IMR-90 (cell line): ENCODE results near the gene KCNE4. TPM values are rescaled to one million over a fixed set of nuclear protein-coding genes. Genes with fewer than 3 reads are reported as not detected.

ENCODE experiments used
- ATAC-seq: fragments of 200-7000 bp; cut with Tn5 transposase; 2 replicates; pipeline ENCODE4 v1.9.1; 2020; ENCODE audit warnings: low read depth, mild to moderate bottlenecking, moderate library complexity
- BruUV-seq: library from RNA; stranded (reverse); fragments of 400-500 nt; replicated peaks from 2 replicates; lab custom pipeline; 2021; lab: Mats Ljungman, UMichigan
- CTCF ChIA-PET: fragments of 300-600 bp; formaldehyde crosslinking; extraction: SDS; loops from one replicate; lab custom pipeline; 2021; ENCODE audit warnings: antibody characterized with exemption; lab: Yijun Ruan, JAX
- POLR2A ChIA-PET: fragments of 300-600 bp; sonication (Branson Sonifier 250); formaldehyde crosslinking; loops from one replicate; lab custom pipeline; 2022; ENCODE audit warnings: antibody characterized with exemption; ENCODE audit not compliant: unreplicated experiment; lab: Charles Lee
- DNase-seq: peaks from one replicate; pipeline ENCODE4 v3.0.0; 2013
- H2AFZ ChIP-seq: replicated peaks from 2 replicates; pipeline ENCODE3; 2013; ENCODE audit warnings: low read length, mild to moderate bottlenecking; ENCODE audit not compliant: poor library complexity
- H2AK5ac ChIP-seq: 2 replicates; pipeline ENCODE4 v1.6.1; 2013; ENCODE audit warnings: low read depth, low read length, inconsistent platforms
- H2AK9ac ChIP-seq: replicated peaks from 2 replicates; pipeline ENCODE3; 2013; ENCODE audit warnings: mild to moderate bottlenecking, low read depth, low read length, moderate library complexity; ENCODE audit not compliant: poor library complexity
- H2BK120ac ChIP-seq: 2 replicates; pipeline ENCODE4 v1.6.1; 2013; ENCODE audit warnings: low read depth, low read length, inconsistent platforms
- H2BK15ac ChIP-seq: 3 replicates; pipeline ENCODE4 v1.6.1; 2013; ENCODE audit warnings: low read depth, low read length, inconsistent platforms
- H2BK20ac ChIP-seq: 2 replicates; pipeline ENCODE4 v1.6.1; 2013; ENCODE audit warnings: low read depth, mild to moderate bottlenecking, inconsistent platforms, low read length, moderate library complexity
- H2BK5ac ChIP-seq: 2 replicates; pipeline ENCODE4 v1.6.1; 2013; ENCODE audit warnings: mild to moderate bottlenecking, low read depth, low read length, inconsistent platforms; ENCODE audit not compliant: poor library complexity, severe bottlenecking
- H3K14ac ChIP-seq: replicated peaks from 2 replicates; pipeline ENCODE4 v1.6.1; 2013; ENCODE audit warnings: low read depth, low read length, inconsistent platforms
- H3K18ac ChIP-seq: 2 replicates; pipeline ENCODE4 v1.6.1; 2013; ENCODE audit warnings: low read depth, low read length, control low read depth
- H3K23ac ChIP-seq: 2 replicates; pipeline ENCODE4 v1.6.1; 2013; ENCODE audit warnings: low read depth, low read length, inconsistent platforms
- H3K27ac ChIP-seq: 2 replicates; pipeline ENCODE4 v1.5.1; 2013; ENCODE audit warnings: mild to moderate bottlenecking, control low read depth, low read length; ENCODE audit not compliant: insufficient read depth
- H3K27me3 ChIP-seq: 2 replicates; pipeline ENCODE4 v1.6.1; 2013; ENCODE audit warnings: low read length; ENCODE audit not compliant: control insufficient read depth, insufficient read depth
- H3K36me3 ChIP-seq: 2 replicates; pipeline ENCODE4 v1.6.1; 2013; ENCODE audit warnings: low read length, mixed read lengths; ENCODE audit not compliant: control insufficient read depth, insufficient read depth
- H3K4ac ChIP-seq: 2 replicates; pipeline ENCODE4 v1.6.1; 2013; ENCODE audit warnings: low read depth, low read length, inconsistent platforms
- H3K4me1 ChIP-seq: 2 replicates; pipeline ENCODE4 v1.6.1; 2013; ENCODE audit warnings: low read length, mixed read lengths; ENCODE audit not compliant: control insufficient read depth, insufficient read depth
- H3K4me2 ChIP-seq: 2 replicates; pipeline ENCODE4 v1.6.1; 2013; ENCODE audit warnings: low read depth, mild to moderate bottlenecking, control low read depth, low read length, moderate library complexity
- H3K4me3 ChIP-seq: 2 replicates; pipeline ENCODE4 v1.5.1; 2013; ENCODE audit warnings: low read depth, mild to moderate bottlenecking, control low read depth, low read length, moderate library complexity; ENCODE audit not compliant: insufficient read depth
- H3K56ac ChIP-seq: 2 replicates; pipeline ENCODE4 v1.6.1; 2013; ENCODE audit warnings: low read length, inconsistent platforms; ENCODE audit not compliant: insufficient read depth; ENCODE audit errors: extremely low read depth
- H3K79me1 ChIP-seq, 2 experiments: 2 replicates each; pipeline ENCODE4 v1.6.1; 2013; ENCODE audit warnings: low read length in 2 of 2, inconsistent platforms in 1 of 2, low read depth in 1 of 2
- H3K9ac ChIP-seq: 2 replicates; pipeline ENCODE4 v1.6.1; 2013; ENCODE audit warnings: low read depth, low read length, control low read depth
- H3K9me1 ChIP-seq: 2 replicates; pipeline ENCODE4 v1.6.1; 2013; ENCODE audit warnings: low read length, inconsistent platforms; ENCODE audit not compliant: insufficient read depth
- H3K9me3 ChIP-seq: 2 replicates; pipeline ENCODE4 v1.6.1; 2013; ENCODE audit warnings: low read length; ENCODE audit not compliant: control insufficient read depth, insufficient read depth
- H4K20me1 ChIP-seq: 2 replicates; pipeline ENCODE4 v1.6.1; 2013; ENCODE audit warnings: low read length, inconsistent platforms; ENCODE audit not compliant: insufficient read depth
- H4K5ac ChIP-seq: 2 replicates; pipeline ENCODE4 v1.6.1; 2013; ENCODE audit warnings: mild to moderate bottlenecking, low read depth, low read length, control low read depth
- H4K8ac ChIP-seq, 2 experiments: 2 replicates each; pipeline ENCODE4 v1.6.1; 2013; ENCODE audit warnings: low read depth in 2 of 2, low read length in 2 of 2, control low read depth in 1 of 2, inconsistent platforms in 1 of 2
- H4K91ac ChIP-seq: 2 replicates; pipeline ENCODE4 v1.6.1; 2013; ENCODE audit warnings: low read depth, low read length, inconsistent platforms; ENCODE audit not compliant: insufficient read depth
- BHLHE40 ChIP-seq: fragments of 150-350 bp; IDR thresholded peaks from 2 replicates; pipeline ENCODE4 v1.6.1; 2016; ENCODE audit warnings: mild to moderate bottlenecking, low read depth, low read length
- CEBPB ChIP-seq: IDR thresholded peaks from 2 replicates; pipeline ENCODE4 v1.6.1; 2012; ENCODE audit warnings: low read depth, low read length, improper control_type of control experiment
- CHD1 ChIP-seq: IDR thresholded peaks from 2 replicates; pipeline ENCODE4 v1.6.1; 2012; ENCODE audit warnings: low read depth, low read length, improper control_type of control experiment
- CTCF ChIP-seq: conservative IDR thresholded peaks from 2 replicates; pipeline ENCODE4 v1.5.1; 2012; ENCODE audit warnings: mild to moderate bottlenecking, low read depth, low read length, improper control_type of control experiment
- ELK1 ChIP-seq: fragments of 150-350 bp; IDR thresholded peaks from 2 replicates; pipeline ENCODE4 v1.6.1; 2016; ENCODE audit warnings: low read depth, mild to moderate bottlenecking, low read length, moderate library complexity, borderline replicate concordance
- FOS ChIP-seq: fragments of 150-350 bp; IDR thresholded peaks from 2 replicates; pipeline ENCODE4 v1.6.1; 2016; ENCODE audit warnings: low read depth, low read length
- MAFK ChIP-seq: IDR thresholded peaks from 2 replicates; pipeline ENCODE4 v1.6.1; 2012; ENCODE audit warnings: low read depth, low read length, improper control_type of control experiment
- NFE2L2 ChIP-seq: fragments of 150-350 bp; IDR thresholded peaks from 2 replicates; pipeline ENCODE4 v1.6.1; 2016; ENCODE audit warnings: low read depth, mild to moderate bottlenecking, low read length
- POLR2A ChIP-seq: IDR thresholded peaks from 2 replicates; pipeline ENCODE4 v1.6.1; 2012; ENCODE audit warnings: mild to moderate bottlenecking, low read depth, low read length
- RAD21 ChIP-seq: IDR thresholded peaks from 2 replicates; pipeline ENCODE4 v1.6.1; 2012; ENCODE audit warnings: low read length, improper control_type of control experiment
- RCOR1 ChIP-seq: IDR thresholded peaks from 2 replicates; pipeline ENCODE4 v1.6.1; 2012; ENCODE audit warnings: mild to moderate bottlenecking, low read length, improper control_type of control experiment; ENCODE audit not compliant: insufficient replicate concordance
- RFX5 ChIP-seq: IDR thresholded peaks from 2 replicates; pipeline ENCODE4 v1.8.0; 2012; ENCODE audit warnings: low read depth, mild to moderate bottlenecking, low read length, moderate library complexity
- SMC3 ChIP-seq: fragments of 150-350 bp; IDR thresholded peaks from 2 replicates; pipeline ENCODE4 v1.6.1; 2016; ENCODE audit warnings: low read depth, mild to moderate bottlenecking, antibody characterized with exemption, low read length, moderate library complexity
- USF2 ChIP-seq: fragments of 150-350 bp; IDR thresholded peaks from 2 replicates; pipeline ENCODE4 v1.6.1; 2017; ENCODE audit warnings: mild to moderate bottlenecking, antibody characterized with exemption, low read length, low read depth
- WGBS, 2 experiments: methylation state at CpG; one replicate each; pipeline versions ENCODE4 v1.1.5 to v1.1.7; 2013; ENCODE audit warnings: missing lambda C conversion rate in 2 of 2; ENCODE audit not compliant: insufficient read length in 1 of 2; ENCODE audit errors: extremely low coverage in 2 of 2; 5-methylcytosine and 5-hydroxymethylcytosine counted together
- dilution Hi-C: fragments of 300-500 bp; cut with HindIII; formaldehyde crosslinking; loops from one replicate; pipeline ENCODE4 v1.14.3; 2018; ENCODE audit warnings: low sequenced_read_pairs; ENCODE audit not compliant: unreplicated experiment
- in situ Hi-C: fragments of 300-500 bp; cut with MboI; formaldehyde crosslinking; loops from 3 replicates; pipeline ENCODE4 v1.14.3; 2019; ENCODE audit warnings: low sequenced_read_pairs, inconsistent platforms, mixed read lengths
- intact Hi-C: fragments of 100-400 bp; cut with micrococcal nuclease; formaldehyde crosslinking; loops from 2 replicates; pipeline ENCODE4 v1.10.0; 2022
- polyA plus RNA-seq, 3 experiments: library from polyadenylated mRNA; depleted of rRNA; stranded (reverse); fragments of >200 nt; gene quantifications; 2 replicates each; pipeline ENCODE4 v1.2.3, GENCODE V29; 2012; ENCODE audit warnings: low replicate concordance in 1 of 3
- total RNA-seq: library from RNA; depleted of rRNA; stranded (reverse); fragments of >200 nt; gene quantifications from 2 replicates; pipeline ENCODE4 v1.2.3, GENCODE V29; 2012

Gene KCNE4
- total and polyA plus RNA-seq, 2 of the 4 experiments (the other 2 are of a cell fraction): 6.6 to 6.8 TPM

- no peak for TF ChIP-seq RCOR1
- no peak for TF ChIP-seq CHD1
- TF ChIP-seq BHLHE40: peak; percentile 88
- TF ChIP-seq RFX5: no peak
- TF ChIP-seq SMC3: no peak
Observed at GRCh38 chr2:223051693-223052289, at the start of gene KCNE4 (continued).

- dilution Hi-C loops (no loop called here), intact Hi-C loops (no loop called here), in situ Hi-C loops (no loop called here)
- peak overlapping the region; percentile 94; the same call in 1 of the 2 replicates for H3K18ac ChIP-seq
- ChIA-PET POLR2A (no interaction called here), CTCF (no interaction called here)
- H3K36me3 ChIP-seq: no peaks in the 10 kb centered on the region
- H2AK9ac ChIP-seq: no peak overlapping the region
- H3K27ac ChIP-seq: no peak overlapping the region
- peaks cover 18% of the 10 kb centered on the region for H3K4me1 ChIP-seq
- no CpG with 5 or more reads among the region's 3 CpGs for WGBS, 2 experiments
- H2BK15ac ChIP-seq: no peak overlapping the region
- DNase-seq: peak; percentile 69
- H2BK120ac ChIP-seq: 0 out of 2 replicates have a peak overlapping the region, but pooled peaks have one; percentile 57
- H4K8ac ChIP-seq: peak overlapping the region in 1 of 2 experiments; percentile 4; a peak in 1 of 4 replicates
- H3K79me1 ChIP-seq: no peaks in the 10 kb centered on the region
- no peak overlapping the region for H3K4ac ChIP-seq
- H3K23ac ChIP-seq: no peak overlapping the region
- H4K91ac ChIP-seq: no peak overlapping the region
- no peak overlapping the region for H2BK20ac ChIP-seq
- peak overlapping the region; percentile 57 for H2BK5ac ChIP-seq
- H3K27me3 ChIP-seq: no peaks in the 10 kb centered on the region
- no peak overlapping the region for H3K4me3 ChIP-seq
- no peak for TF ChIP-seq NFE2L2
- no peak for TF ChIP-seq CTCF
- no peak for TF ChIP-seq RCOR1
- TF ChIP-seq CEBPB: no peak
- no peak for TF ChIP-seq MAFK
- TF ChIP-seq RFX5: no peak
- no peak for TF ChIP-seq SMC3
- no peak for TF ChIP-seq CHD1
- no peak for TF ChIP-seq POLR2A
- TF ChIP-seq FOS: no peak
- TF ChIP-seq ELK1: no peak
- TF ChIP-seq RAD21: no peak
- no peak for TF ChIP-seq USF2
- H3K14ac ChIP-seq: no peak overlapping the region
- no peak overlapping the region for H3K9ac ChIP-seq
- H3K9me1 ChIP-seq: no peaks in the 10 kb centered on the region
- peak; percentile 27; the same call in 1 of the 2 replicates for ATAC-seq
- H3K4me2 ChIP-seq: no peak overlapping the region
- no peak overlapping the region for H2AK5ac ChIP-seq
- H4K20me1 ChIP-seq: no peaks in the 10 kb centered on the region
- BruUV-seq: no TSS peak
- H3K9me3 ChIP-seq: no peaks in the 10 kb centered on the region
- no peak overlapping the region for H2AFZ ChIP-seq
- peak overlapping the region; percentile 78; the same call in 1 of the 2 replicates for H4K5ac ChIP-seq
- H3K56ac ChIP-seq: no peak overlapping the region
Observed at GRCh38 chr2:223003191-223003590, 48.8 kb upstream of the KCNE4 start.
